K562 (cell line): ENCODE data around the gene NAT8. TPM values are rescaled to one million over a fixed set of nuclear protein-coding genes. Genes with fewer than 3 reads are reported as not detected.

Experiments used
- ATAC-seq: fragments of 200-7000 bp; cut with Tn5 transposase; 3 replicates; pipeline ENCODE4 v1.9.1; 2020; ENCODE audit warnings: moderate library complexity
- BruUV-seq: library from RNA; stranded (reverse); fragments of 400-500 nt; replicated peaks from 2 replicates; lab custom pipeline; 2021; lab: Mats Ljungman, UMichigan
- CTCF ChIA-PET: fragments of 300-600 bp; formaldehyde crosslinking; extraction: SDS; loops from one replicate; lab custom pipeline; 2021; ENCODE audit warnings: low intra/inter-chr PET ratio; lab: Yijun Ruan, JAX
- POLR2A ChIA-PET: fragments of 300-600, 350-650 bp; sonication (Branson Sonifier 250); formaldehyde crosslinking; extraction: SDS; loops from one replicate; lab custom pipeline; 2021; ENCODE audit warnings: antibody characterized with exemption, inconsistent platforms; lab: Yijun Ruan, JAX
- DNase-seq, 4 experiments: peaks; one replicate each; pipeline versions ENCODE4 v3.0.0 to v3.0.0-alpha.2; 2011 to 2018; ENCODE audit warnings: low spot score in 3 of 4, mixed read lengths in 3 of 4; ENCODE audit errors: extremely low read depth in 1 of 4
- FAIRE-seq: peaks from 2 replicates; lab custom pipeline; 2011; peaks lifted over from hg19 to GRCh38; lab: Jason Lieb, UNC
- H2AFZ ChIP-seq: 2 replicates; pipeline ENCODE4 v1.6.0; 2011; ENCODE audit warnings: low read depth, low read length, control low read depth, inconsistent platforms
- H3K27ac ChIP-seq: fragments of 200-600 bp; 3 replicates; pipeline ENCODE4 v1.8.0; 2011; ENCODE audit warnings: low read depth, mild to moderate bottlenecking, control low read depth, inconsistent platforms, low read length, moderate library complexity, mixed read lengths; ENCODE audit errors: extremely low read depth
- H3K27me3 ChIP-seq, 2 experiments: fragments of 300-600 bp in 1 of 2; 2 replicates in 1 of 2; 3 replicates in 1 of 2; pipeline versions ENCODE4 v1.6.0 to v1.8.0; 2011; ENCODE audit warnings: inconsistent platforms in 2 of 2, low read length in 2 of 2, mild to moderate bottlenecking in 1 of 2, mixed read lengths in 1 of 2, moderate library complexity in 1 of 2; ENCODE audit not compliant: control insufficient read depth in 2 of 2, insufficient read depth in 2 of 2
- H3K36me3 ChIP-seq: fragments of 300-600 bp; 3 replicates; pipeline ENCODE4 v1.8.0; 2011; ENCODE audit warnings: mild to moderate bottlenecking, low read length, inconsistent platforms; ENCODE audit not compliant: control insufficient read depth, insufficient read depth
- H3K4me1 ChIP-seq, 2 experiments: fragments of 200-600 bp in 1 of 2; replicated peaks in 1 of 2; 2 replicates in 1 of 2; 3 replicates in 1 of 2; pipeline versions ENCODE4 v1.5.1 to v1.8.0; 2011; ENCODE audit warnings: inconsistent platforms in 2 of 2, low read length in 2 of 2, mild to moderate bottlenecking in 1 of 2, mixed read lengths in 1 of 2, moderate library complexity in 1 of 2; ENCODE audit not compliant: control insufficient read depth in 2 of 2, insufficient read depth in 2 of 2
- H3K4me2 ChIP-seq: 2 replicates; pipeline ENCODE4 v1.6.1; 2011; ENCODE audit warnings: low read length, control low read depth, inconsistent platforms, mixed read lengths; ENCODE audit not compliant: insufficient read depth
- H3K4me3 ChIP-seq: fragments of 200-600 bp; sonication (generic), shearing (Covaris generic); 2 replicates; pipeline ENCODE4 v1.5.1; 2016; ENCODE audit warnings: control low read depth, inconsistent platforms
- H3K79me2 ChIP-seq: fragments of 200-600 bp; 3 replicates; pipeline ENCODE4 v1.8.0; 2011; ENCODE audit warnings: low read length, inconsistent platforms; ENCODE audit not compliant: control insufficient read depth, insufficient read depth
- H3K9ac ChIP-seq, 2 experiments: 2 replicates each; pipeline versions ENCODE4 v1.6.0 to v1.6.1; 2011; ENCODE audit warnings: low read depth in 2 of 2, low read length in 2 of 2, control low read depth in 1 of 2, inconsistent platforms in 1 of 2, mild to moderate bottlenecking in 1 of 2, mixed read lengths in 1 of 2; ENCODE audit not compliant: insufficient read depth in 1 of 2
- H3K9me1 ChIP-seq: one replicate; pipeline ENCODE4 v1.6.0; 2011; ENCODE audit warnings: inconsistent platforms, mild to moderate bottlenecking, low read length, moderate library complexity; ENCODE audit not compliant: control insufficient read depth, insufficient read depth
- H3K9me3 ChIP-seq: replicated peaks from 2 replicates; pipeline ENCODE4 v1.5.1; 2011; ENCODE audit warnings: low read depth, low read length, inconsistent platforms; ENCODE audit not compliant: control insufficient read depth, insufficient read depth
- H4K20me1 ChIP-seq: replicated peaks from 2 replicates; pipeline ENCODE4 v1.6.1; 2011; ENCODE audit warnings: low read length, inconsistent platforms, mixed read lengths; ENCODE audit not compliant: control insufficient read depth, insufficient read depth
- CAMTA2 ChIP-seq: fragments of 250-450 bp; sonication (Bioruptor Pico); conservative IDR thresholded peaks from 2 replicates; pipeline ENCODE4 v1.5.1; 2022
- CHCHD3 ChIP-seq: fragments of 250-450 bp; sonication (Bioruptor Pico); IDR thresholded peaks from 2 replicates; pipeline ENCODE4 v2.1.2; 2022; ENCODE audit warnings: mild to moderate bottlenecking
- DDX20 ChIP-seq: fragments of 450-650 bp; IDR thresholded peaks from 2 replicates; pipeline ENCODE4 v1.6.1; 2016; ENCODE audit warnings: missing genetic modification characterization, low read depth, mild to moderate bottlenecking, missing compliant biosample characterization, moderate library complexity
- HMG20A ChIP-seq: fragments of 450-650 bp; formaldehyde crosslinking; conservative IDR thresholded peaks from 2 replicates; pipeline ENCODE4 v1.4.0; 2020; ENCODE audit warnings: mild to moderate bottlenecking, mixed read lengths
- MTA2 ChIP-seq: fragments of 450-650 bp; IDR thresholded peaks from 2 replicates; pipeline ENCODE4 v1.6.1; 2016; ENCODE audit warnings: low read depth
- NR2F6 ChIP-seq: fragments of 450-650 bp; formaldehyde crosslinking; IDR thresholded peaks from 2 replicates; pipeline ENCODE4 v1.4.0; 2020; ENCODE audit warnings: mild to moderate bottlenecking
- RBM17 ChIP-seq: fragments of 200-400 bp; formaldehyde crosslinking; IDR thresholded peaks from 2 replicates; pipeline ENCODE4 v1.6.1; 2017; ENCODE audit warnings: low read depth, mild to moderate bottlenecking, low read length, borderline replicate concordance
- SMARCB1 ChIP-seq: IDR thresholded peaks from 2 replicates; pipeline ENCODE4 v1.6.1; 2011; ENCODE audit warnings: improper control_type of control experiment, low read depth; ENCODE audit not compliant: insufficient read length
- WHSC1 ChIP-seq: IDR thresholded peaks from one replicate; pipeline ENCODE4 v1.6.1; 2012; ENCODE audit warnings: low read length, control low read depth, inconsistent platforms
- ZNF217 ChIP-seq: sonication (generic); formaldehyde crosslinking; IDR thresholded peaks from 2 replicates; pipeline ENCODE4 v1.8.0; 2022; ENCODE audit warnings: mild to moderate bottlenecking, missing genetic modification reagents
- ZNF3 ChIP-seq: fragments of 250-450 bp; sonication (Bioruptor Pico); IDR thresholded peaks from 2 replicates; pipeline ENCODE4 v1.5.0; 2021; ENCODE audit warnings: mild to moderate bottlenecking, moderate library complexity
- ZNF316 ChIP-seq: fragments of 450-650 bp; IDR thresholded peaks from 2 replicates; pipeline ENCODE4 v1.6.1; 2016
- ZNF780A ChIP-seq: fragments of 250-450 bp; sonication (Bioruptor Pico); IDR thresholded peaks from 2 replicates; pipeline ENCODE4 v1.5.0; 2021; ENCODE audit warnings: mild to moderate bottlenecking
- WGBS: fragments of 100-300 bp; shearing (Covaris generic); methylation state at CpG from one replicate; pipeline ENCODE4 v1.1.6; 2016; ENCODE audit warnings: low coverage, mixed read lengths; ENCODE audit not compliant: insufficient coverage; ENCODE audit errors: missing lambda C conversion rate; 5-methylcytosine and 5-hydroxymethylcytosine counted together
- in situ Hi-C: fragments of 300-500 bp; cut with MboI; formaldehyde crosslinking; loops from 4 replicates; pipeline ENCODE4 v1.15.0; 2018; ENCODE audit warnings: inconsistent platforms, mixed read lengths
- intact Hi-C: fragments of 100-400 bp; cut with micrococcal nuclease; formaldehyde crosslinking; loops from 2 replicates; pipeline ENCODE4 v1.14.2; 2022
- polyA plus RNA-seq, 8 experiments: library from polyadenylated mRNA; depleted of rRNA in 4 of 8; stranded (reverse) in 5 of 8; unstranded in 3 of 8; fragments of >200 nt; fragmentation: Nextera tagmentation in 2 of 8; fragmentation: Illumina TruSeq in 1 of 8; extraction: Ambion mirVana in 2 of 8; extraction: Trizol in 1 of 8; gene quantifications; 2 replicates each; pipeline versions ENCODE4 v1.2.1 to v1.2.3, GENCODE V29; 2011 to 2014; ENCODE audit warnings: inconsistent platforms in 1 of 8, missing spikeins in 1 of 8
- total RNA-seq, 7 experiments: library from RNA; depleted of rRNA in 6 of 7; stranded (reverse); fragments of >200 nt in 6 of 7; fragmentation: Illumina TruSeq in 2 of 7; extraction: Trizol in 2 of 7; gene quantifications; 2 replicates each; pipeline versions ENCODE4 v1.2.1 to v1.2.3, GENCODE V29; 2011 to 2021; ENCODE audit warnings: low replicate concordance in 1 of 7
- TF ChIP-seq, protein P1 (sequence below): fragments of 450-650 bp; IDR thresholded peaks from 2 replicates; pipeline ENCODE4 v1.6.1; 2014; ENCODE audit warnings: low read depth, mild to moderate bottlenecking, moderate library complexity, borderline replicate concordance
- TF ChIP-seq, protein P2 (sequence below): fragments of 450-650 bp; IDR thresholded peaks from 2 replicates; pipeline ENCODE4 v1.7.0; 2016; ENCODE audit warnings: borderline replicate concordance
- TF ChIP-seq, protein P3 (sequence below): fragments of 250-450 bp; sonication (Bioruptor Pico); IDR thresholded peaks from 2 replicates; pipeline ENCODE4 v1.4.0; 2020
- TF ChIP-seq, protein P4 (sequence below): sonication (generic); formaldehyde crosslinking; IDR thresholded peaks from 2 replicates; pipeline ENCODE4 v1.4.0; 2020; ENCODE audit warnings: mild to moderate bottlenecking, missing genetic modification reagents

NAT8 gene
- total and polyA plus RNA-seq, 9 of the 15 experiments (the other 6 are each of a cell fraction or from before 2014, with no cell fraction given): not detected

DNA sequence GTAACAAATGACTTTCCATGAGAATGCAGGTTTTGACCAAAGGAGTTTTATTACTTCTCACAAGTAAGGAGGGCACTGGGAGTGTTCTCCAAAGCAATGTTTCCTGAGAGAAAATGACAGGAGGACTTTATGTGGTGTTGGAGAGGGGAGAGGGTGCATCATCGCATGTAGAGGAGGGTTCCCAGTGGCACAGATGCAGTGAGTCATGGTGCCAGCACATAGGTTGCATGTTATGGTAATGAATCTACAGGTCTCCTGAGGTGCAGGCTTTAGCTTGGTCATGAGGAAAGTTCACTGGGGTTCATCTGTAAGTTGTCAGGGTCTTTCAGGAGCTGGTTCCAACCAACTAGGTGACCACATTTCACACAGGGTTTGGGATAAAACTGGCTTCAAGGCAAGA, 30.4 kb downstream of the NAT8 start:
- Histone ChIP-seq H3K4me2 (no peak overlapping the region), H3K36me3 (no peaks in the 10 kb centered on the region), H3K27ac (no peak overlapping the region), H3K9me1 (no peaks in the 10 kb centered on the region), H3K4me3 (no peak overlapping the region), H3K79me2 (no peaks in the 10 kb centered on the region), H2AFZ (no peak overlapping the region), H4K20me1 (peaks cover 3% of the 10 kb centered on the region; the same call in 1 of the 2 replicates), H3K9ac (no peak overlapping the region), H3K27me3 (peaks cover 7 to 19% of the 10 kb centered on the region in 2 experiments; a peak in 4 of 5 replicates), H3K4me1 (no peaks in the 10 kb centered on the region), H3K9me3 (no peaks in the 10 kb centered on the region)
- POLR2A ChIA-PET: no interaction called here
- 33% methylated on average over 1 of the region's 1 CpG for WGBS
- CTCF ChIA-PET: no interaction called here
- in situ Hi-C loops (no loop called here), intact Hi-C loops (no loop called here)
- FAIRE-seq (no peak), ATAC-seq (no peak), DNase-seq (no peak)
- BruUV-seq: no TSS peak
- TF ChIP-seq SMARCB1 (no peak), NR2F6 (no peak), MTA2 (no peak), ZNF316 (no peak), HMG20A (CRISPR knock-in tag) (no peak), DDX20 (tag) (no peak), RBM17 (no peak), ZNF3 (CRISPR knock-in tag) (no peak), CAMTA2 (CRISPR knock-in tag) (no peak), ZNF780A (CRISPR knock-in tag) (no peak), CHCHD3 (CRISPR knock-in tag) (no peak), ZNF217 (CRISPR knock-in tag) (no peak), WHSC1 (no peak)
- TF ChIP-seq, protein P1, sequence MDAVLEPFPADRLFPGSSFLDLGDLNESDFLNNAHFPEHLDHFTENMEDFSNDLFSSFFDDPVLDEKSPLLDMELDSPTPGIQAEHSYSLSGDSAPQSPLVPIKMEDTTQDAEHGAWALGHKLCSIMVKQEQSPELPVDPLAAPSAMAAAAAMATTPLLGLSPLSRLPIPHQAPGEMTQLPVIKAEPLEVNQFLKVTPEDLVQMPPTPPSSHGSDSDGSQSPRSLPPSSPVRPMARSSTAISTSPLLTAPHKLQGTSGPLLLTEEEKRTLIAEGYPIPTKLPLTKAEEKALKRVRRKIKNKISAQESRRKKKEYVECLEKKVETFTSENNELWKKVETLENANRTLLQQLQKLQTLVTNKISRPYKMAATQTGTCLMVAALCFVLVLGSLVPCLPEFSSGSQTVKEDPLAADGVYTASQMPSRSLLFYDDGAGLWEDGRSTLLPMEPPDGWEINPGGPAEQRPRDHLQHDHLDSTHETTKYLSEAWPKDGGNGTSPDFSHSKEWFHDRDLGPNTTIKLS: no peak
- TF ChIP-seq, protein P2, sequence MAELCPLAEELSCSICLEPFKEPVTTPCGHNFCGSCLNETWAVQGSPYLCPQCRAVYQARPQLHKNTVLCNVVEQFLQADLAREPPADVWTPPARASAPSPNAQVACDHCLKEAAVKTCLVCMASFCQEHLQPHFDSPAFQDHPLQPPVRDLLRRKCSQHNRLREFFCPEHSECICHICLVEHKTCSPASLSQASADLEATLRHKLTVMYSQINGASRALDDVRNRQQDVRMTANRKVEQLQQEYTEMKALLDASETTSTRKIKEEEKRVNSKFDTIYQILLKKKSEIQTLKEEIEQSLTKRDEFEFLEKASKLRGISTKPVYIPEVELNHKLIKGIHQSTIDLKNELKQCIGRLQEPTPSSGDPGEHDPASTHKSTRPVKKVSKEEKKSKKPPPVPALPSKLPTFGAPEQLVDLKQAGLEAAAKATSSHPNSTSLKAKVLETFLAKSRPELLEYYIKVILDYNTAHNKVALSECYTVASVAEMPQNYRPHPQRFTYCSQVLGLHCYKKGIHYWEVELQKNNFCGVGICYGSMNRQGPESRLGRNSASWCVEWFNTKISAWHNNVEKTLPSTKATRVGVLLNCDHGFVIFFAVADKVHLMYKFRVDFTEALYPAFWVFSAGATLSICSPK: no peak
- TF ChIP-seq, protein P3, sequence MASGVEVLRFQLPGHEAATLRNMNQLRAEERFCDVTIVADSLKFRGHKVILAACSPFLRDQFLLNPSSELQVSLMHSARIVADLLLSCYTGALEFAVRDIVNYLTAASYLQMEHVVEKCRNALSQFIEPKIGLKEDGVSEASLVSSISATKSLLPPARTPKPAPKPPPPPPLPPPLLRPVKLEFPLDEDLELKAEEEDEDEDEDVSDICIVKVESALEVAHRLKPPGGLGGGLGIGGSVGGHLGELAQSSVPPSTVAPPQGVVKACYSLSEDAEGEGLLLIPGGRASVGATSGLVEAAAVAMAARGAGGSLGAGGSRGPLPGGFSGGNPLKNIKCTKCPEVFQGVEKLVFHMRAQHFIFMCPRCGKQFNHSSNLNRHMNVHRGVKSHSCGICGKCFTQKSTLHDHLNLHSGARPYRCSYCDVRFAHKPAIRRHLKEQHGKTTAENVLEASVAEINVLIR (CRISPR knock-in tag): no peak
- TF ChIP-seq, protein P4, sequence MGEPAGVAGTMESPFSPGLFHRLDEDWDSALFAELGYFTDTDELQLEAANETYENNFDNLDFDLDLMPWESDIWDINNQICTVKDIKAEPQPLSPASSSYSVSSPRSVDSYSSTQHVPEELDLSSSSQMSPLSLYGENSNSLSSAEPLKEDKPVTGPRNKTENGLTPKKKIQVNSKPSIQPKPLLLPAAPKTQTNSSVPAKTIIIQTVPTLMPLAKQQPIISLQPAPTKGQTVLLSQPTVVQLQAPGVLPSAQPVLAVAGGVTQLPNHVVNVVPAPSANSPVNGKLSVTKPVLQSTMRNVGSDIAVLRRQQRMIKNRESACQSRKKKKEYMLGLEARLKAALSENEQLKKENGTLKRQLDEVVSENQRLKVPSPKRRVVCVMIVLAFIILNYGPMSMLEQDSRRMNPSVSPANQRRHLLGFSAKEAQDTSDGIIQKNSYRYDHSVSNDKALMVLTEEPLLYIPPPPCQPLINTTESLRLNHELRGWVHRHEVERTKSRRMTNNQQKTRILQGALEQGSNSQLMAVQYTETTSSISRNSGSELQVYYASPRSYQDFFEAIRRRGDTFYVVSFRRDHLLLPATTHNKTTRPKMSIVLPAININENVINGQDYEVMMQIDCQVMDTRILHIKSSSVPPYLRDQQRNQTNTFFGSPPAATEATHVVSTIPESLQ: no peak
